GM19025 (cell line): ENCODE measurements around the gene GABBR2.
"Not testable (repeated sequence)": the region's sequence is repeated elsewhere in the genome, so short reads cannot be mapped to it uniquely, and the experiment has no call there.

Source experiments
- ATAC-seq: cut with Tn5 transposase; IDR thresholded peaks from one replicate; pipeline ENCODE4 v1.9.1; 2021; ENCODE audit warnings: mild to moderate bottlenecking, low read depth, moderate library complexity; ENCODE audit not compliant: unreplicated experiment

Gene GABBR2

DNA sequence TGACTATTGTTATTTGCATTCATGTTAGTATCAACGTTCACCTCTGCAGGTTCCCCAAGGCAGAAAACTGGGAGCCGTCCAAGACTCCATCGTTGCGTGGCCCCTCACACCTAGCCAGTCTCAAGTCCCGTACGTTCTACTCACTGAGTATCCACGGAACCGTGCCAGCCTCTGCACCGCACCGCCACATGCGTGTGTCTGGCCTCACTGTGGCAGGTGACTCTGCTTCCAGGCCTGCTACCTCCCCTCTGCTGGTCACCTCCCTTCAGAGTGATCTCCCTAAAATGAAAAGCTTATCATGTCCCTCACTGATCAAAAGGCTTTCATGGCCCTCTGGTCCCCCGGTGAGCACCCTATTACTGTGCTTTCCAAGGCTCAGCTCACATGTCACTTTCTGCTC is 108.1 kb downstream of the GABBR2 start:
- no peak for ATAC-seq

DNA sequence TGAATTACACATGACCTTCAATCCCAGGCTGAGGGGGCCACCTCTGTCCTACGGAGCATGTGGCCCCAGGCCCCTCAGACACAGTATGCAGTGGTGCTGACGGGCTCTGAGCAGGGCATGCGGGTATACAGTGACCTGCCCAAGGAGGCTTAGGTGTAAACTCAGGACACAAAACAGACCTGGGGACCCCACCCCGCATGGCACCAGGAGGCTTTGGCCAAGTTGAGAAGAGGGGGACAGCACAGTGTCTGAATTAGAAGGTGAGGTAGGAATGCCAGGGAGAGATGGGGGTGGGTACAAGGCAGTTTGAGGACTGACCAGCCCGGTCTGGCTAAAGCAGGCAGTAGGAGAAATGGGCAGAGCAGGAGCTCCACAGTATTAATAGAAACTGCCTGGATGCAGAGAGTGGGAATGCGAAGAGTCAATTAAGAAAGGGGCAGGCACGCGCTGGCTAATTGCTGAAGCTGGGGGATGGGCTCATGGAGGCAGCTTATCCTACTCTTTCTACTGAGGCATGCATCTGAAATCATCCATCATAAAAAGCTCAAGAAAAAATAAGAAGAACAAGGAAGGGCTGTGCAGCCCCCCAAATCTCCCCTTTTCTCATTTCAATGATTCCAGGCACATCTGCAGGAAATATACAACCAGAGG is 109.0 kb downstream of the GABBR2 start:
- ATAC-seq, result no peak

DNA sequence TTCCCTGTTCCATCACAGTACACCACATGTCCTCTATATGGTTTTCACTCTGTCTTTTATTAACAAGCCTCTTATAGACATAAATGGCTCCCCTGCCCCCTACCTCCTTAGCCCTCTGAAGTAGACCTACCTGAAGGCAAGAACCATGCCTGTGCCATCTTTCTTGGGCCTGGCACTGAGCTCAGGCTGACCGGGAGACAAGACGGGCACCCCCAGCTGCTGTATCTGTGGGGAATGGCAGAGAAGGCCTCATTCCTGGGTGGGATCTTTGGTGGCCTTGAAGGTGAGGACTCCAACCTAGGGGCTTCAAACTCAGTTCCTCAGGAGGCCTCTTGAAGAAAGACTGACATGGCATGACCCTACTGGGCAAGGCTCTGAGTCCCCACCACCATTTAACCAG is 109.9 kb downstream of the GABBR2 start:
- no peak for ATAC-seq

DNA sequence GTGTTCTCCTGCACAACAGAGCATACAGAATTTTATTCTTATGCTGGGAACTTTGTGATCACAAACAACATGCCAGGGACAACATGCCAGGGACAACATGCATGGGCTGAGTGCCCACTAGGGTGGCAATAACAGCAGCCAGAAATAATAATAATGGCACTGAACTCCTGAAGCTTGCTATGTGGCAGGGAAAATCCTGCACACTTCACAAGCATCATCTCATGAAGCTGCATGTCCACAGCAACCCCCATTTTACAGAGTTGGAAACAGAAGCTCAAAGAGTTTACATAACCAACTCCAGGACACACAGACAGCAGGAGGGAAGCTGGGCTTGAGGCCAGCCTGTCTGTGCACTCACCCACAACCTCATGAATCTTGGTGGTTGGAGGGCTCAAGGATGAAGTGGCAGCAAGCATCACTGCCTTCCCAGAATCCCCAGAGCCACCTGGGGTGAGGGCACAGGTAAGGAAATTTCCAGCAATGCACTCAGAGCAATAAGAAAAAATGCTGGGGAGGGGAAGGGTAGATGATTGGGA is 111.4 kb downstream of the GABBR2 start:
- no peak for ATAC-seq

DNA sequence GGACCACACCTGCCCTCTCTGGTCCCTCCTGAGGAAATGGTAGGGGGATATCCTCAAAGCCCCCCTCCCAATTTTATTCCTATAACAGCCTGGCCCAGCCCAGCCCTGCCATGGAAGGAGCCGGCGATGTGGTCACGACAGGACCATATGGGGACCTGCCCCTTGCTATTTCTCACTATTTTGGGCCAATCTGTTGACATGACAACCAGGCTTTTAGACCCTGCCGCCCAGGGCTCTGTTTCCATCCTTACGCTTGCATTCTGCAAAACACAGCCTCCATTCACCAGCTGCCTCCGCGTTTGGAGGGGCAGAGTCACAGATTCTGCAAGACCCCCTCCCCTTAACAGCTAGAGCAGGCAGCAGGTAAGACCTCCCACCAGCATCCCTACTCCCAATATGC is 112.2 kb downstream of the GABBR2 start:
- no peak for ATAC-seq

DNA sequence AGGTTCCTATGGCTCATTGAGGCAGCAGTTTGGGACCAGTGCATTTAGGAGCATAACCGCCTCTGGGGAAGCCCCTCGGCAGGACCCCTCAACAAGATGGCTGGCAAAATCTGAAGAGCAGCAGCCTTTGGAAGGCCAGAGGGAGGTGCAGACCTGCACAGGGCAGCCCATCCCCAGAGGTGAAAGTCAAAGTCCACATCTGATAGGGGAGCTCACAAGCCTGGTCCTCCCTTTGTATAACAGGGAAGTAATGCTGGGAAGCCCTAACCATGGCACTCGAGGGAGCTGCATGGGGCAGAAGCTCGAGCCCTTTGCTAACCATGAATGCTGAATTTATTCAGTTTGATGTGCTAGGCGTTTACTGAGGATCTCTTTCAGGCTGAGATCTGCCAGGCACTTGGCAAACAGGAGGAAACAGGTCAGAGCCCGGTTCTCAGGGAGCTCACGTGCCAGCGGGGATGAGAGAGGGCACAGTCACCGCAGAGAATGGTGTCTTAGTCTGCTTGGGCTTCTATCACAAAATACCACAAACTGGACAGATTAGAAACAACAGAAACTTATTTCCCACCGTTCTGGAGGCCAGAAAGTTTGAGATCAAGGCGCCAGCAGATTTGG is 114.1 kb downstream of the GABBR2 start:
- no peak for ATAC-seq

DNA sequence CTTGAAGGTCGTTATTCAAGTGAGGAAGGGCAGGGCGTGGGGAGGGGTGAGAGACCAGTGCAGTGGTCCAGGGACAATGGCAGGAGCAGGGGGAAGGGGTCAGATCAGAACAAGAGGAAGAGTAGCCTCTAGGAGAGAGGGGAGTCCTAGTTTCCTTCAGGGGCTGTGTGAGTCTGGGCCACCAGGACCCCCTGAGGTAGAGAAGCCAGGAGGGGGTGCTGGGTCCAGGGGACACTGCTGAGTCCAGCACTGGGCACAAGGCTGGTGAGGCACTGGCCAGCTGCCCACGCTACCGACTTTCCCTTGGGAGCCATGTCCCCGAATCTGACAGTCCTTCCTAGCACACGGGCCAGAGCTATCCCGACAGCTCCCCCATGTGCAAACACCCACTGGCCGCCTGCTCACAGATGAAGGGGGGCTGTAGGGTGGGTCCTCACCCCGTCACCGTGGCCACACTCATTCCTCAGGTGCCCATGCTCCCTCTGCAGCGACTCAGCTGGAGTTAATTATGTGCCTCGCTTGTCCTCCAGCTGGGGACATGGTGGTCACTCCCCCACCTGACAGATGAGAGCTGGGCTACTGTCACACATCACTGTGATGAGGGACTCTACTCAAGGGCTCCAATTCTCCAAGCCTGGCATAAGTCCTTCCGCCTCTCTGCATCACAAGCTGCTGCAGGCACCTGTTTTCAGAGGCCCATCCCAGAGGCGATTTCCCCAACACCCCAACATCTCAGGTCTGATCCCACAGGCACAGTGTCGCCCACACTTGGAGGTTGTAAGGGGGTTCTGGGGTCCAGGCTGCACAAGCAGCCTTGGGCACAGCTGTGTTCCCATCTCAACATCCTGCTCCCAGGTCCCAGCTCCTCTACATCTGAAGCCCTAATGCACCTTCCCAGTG is 115.1 kb downstream of the GABBR2 start:
- ATAC-seq, result no peak

DNA sequence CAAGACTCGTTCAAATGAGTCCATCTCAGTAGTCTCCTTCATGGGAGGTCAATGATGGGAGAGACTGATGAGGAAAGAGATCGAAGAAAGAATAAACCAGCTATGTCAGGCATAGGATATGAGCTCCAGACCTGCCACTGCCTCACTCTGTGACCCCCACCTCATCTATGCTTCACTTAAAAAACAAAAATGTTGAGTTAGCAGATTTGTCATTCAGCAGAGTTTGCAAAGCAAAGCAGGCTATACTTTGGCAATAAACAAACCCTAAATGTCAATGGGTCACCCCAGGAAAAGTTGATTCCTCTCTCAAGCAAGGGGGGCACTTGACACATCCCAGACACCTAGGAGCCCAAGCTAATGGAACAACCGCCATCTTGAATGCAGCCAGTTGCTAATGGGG is 117.0 kb downstream of the GABBR2 start:
- ATAC-seq, result no peak

DNA sequence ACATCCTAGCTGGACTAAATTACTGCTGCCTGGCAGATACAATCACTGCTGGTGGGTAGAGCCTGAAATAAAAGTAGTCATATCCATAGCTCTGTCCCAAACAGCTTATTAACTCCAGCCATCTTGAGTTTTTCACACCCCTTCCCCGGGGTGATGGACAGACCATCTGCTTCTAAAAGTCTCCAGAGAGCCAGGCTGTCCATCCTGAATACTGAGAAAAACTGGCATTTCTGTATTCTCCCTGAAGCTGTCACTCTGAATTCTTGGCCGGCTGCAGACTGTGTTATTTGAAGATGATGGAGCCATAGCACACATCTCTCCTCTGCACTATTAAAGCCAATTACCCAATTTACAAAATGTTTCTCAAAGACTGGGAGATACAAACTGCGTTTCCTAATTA is 118.6 kb downstream of the GABBR2 start:
- no peak for ATAC-seq

DNA sequence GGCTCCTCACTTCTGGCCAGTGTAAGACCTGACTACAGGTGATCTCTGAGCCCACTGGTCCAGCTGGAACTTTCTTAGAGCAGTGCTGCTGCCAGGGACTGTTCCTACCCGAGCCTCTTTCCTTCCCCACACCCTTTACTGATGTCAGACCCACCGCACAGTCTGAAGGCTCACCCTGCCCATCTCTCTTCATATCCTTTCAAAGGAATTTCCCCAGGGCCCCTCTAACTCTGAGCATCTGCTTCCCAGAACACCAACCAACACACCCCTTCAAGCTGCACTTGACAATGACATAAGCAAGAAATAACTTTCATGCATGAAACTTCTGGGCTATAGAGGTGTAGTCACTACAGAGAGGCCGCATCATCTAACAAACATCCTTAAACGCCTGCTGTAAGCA is 119.6 kb downstream of the GABBR2 start:
- no peak for ATAC-seq

DNA sequence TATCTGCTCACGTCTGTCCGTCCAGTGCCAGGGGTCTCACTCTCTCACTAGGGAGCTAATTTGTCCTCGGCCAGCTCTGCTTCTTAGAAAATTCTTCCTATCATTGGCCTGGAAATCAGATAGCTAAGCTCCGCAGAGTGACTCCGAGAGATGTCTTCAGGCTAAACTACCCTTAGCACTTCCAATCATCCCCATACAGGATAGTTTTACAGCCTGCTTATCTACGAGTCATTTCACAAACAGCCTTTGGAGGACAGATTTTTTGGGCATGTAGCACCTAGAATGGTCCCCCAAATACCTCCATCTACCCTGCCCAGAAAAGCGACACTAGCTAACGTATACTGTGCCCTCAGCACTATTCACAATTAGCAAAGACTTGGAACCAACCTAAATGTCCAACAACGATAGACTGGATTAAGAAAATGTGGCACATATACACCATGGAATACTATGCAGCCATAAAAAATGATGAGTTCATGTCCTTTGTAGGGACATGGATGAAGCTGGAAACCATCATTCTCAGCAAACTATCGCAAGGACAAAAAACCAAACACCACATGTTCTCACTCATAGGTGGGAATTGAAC is 123.8 kb downstream of the GABBR2 start:
- not testable (repeated sequence) for ATAC-seq

DNA sequence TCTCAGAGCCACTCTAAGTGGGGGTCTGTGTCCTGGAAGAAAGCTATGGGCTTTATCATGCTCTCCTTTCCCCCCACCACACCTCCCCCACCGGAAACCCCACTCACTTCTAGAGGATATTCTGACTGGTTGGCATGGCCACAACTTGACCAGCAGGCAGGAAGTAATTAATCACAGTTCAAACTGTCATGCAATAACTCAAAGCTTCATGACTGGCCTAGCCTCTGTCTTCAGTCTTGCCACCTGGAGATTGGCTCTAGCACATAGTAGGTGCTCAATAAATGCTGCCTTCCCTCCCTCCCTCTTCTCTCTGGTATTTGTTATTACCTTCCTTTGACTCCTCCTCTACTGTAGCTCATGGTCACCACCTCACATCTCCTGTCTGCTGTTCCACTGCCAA is 124.7 kb downstream of the GABBR2 start:
- ATAC-seq, result no peak

DNA sequence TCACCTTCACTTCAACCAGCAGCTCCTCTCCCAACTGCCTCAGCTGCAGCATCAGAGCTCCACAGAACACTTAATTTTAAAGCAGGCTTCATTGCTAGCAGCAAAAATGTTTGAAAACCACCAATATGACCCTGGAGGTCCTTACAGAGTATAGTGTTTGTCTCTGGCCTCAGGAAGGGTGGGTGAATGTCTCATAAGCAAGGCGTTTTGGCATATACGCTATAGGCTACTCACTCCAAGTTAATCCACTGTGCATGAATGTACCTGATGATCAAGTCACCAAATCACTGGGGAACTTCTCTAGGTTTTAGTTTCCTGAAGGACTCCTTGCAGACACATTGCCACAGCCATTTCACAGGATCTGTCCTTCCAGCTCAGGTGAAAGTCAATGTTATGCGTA is 125.3 kb downstream of the GABBR2 start:
- ATAC-seq, result no peak

DNA sequence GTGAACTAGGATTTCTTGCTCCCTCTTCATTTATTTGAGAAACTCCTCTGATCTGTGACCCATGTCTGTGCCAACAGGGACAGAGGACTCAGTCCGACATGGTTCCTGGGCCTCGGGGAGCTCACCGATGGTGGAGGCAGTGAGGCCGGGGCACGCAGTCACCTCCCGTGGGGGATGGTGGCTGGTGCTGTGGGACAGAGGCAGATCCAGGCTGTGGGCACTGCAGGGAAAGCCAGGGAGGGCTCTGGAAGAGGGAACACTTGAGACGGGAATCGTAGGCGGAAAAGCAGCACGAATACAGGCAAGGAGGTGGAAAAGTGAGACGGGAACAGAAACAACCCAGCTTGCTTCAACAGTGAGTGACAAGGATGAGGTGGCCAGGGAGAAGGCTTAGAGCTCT is 127.8 kb downstream of the GABBR2 start:
- ATAC-seq, result no peak

DNA sequence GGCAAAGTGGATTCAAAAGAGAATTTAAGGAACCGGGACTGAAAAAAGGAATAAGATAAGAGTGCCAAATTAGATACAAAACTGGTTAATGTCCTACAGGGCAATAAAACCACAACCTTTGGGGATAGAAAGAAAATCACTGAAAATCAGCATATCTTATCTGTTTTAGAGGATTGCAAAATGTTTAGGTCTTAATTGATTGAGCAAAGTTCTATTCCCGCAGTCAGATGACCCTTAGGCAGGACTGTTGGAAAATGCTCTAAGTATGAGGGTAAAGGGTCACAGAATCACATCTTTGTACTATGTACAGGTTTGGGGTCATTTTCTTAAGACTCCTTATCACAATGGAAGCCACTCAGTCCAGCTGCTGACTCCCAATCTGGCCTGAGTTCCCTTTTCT is 129.0 kb downstream of the GABBR2 start:
- no peak for ATAC-seq

DNA sequence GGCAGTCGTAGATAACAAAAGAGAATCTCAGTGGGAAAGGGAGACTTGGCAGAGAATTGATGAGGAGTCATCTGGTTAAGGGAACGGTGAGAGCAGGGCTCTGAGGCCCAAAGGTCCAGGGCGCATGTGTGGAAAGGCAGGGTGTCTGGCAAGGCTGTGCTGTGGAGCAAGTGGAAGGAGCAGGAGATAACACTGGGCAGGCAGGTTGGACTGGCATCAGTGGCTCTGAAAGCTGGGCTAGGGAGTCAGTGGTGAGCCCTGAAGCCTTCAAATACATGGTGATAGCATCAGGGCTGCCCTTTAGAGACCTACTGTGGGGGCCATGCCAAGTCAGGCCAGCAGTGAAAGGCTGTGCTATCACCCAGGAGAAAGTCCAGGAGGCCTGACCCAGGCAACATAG is 131.3 kb downstream of the GABBR2 start:
- no peak for ATAC-seq

DNA sequence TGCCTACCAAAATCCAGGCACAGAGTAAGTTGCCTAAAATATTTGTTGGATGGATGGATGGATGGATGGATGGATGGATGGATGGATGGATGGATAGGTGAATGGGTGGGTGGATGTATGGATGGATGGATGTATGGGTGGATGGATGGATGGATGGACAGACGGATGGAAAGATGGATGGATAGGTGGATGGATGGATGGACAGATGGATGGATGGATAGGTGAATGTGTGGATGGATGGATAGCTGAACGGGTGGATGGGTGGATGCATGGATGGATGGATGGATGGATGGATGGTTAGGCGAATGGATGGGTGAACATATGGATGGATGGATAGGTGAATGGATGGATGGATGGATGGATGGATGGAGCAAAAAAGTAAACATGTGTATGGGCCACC is 131.9 kb downstream of the GABBR2 start:
- no peak for ATAC-seq

DNA sequence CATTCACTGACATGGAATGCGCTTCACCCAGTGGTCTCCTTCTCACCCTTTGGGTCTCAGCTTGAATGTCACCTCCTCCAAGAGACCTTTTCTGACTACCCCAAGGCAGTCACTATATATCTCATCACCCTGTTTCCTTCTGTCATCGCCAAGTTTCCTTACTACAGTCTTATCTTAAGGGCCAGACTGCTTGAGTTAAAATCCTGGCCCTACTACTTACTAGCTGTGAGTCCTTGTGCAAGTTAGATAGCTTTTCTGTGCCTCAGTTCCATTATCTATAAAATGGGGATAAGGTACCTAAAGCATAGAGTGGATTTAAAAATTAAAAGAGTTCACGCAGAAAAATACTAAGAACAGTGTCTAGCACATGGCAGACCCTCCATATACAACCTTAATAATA is 132.4 kb downstream of the GABBR2 start:
- ATAC-seq, result no peak

DNA sequence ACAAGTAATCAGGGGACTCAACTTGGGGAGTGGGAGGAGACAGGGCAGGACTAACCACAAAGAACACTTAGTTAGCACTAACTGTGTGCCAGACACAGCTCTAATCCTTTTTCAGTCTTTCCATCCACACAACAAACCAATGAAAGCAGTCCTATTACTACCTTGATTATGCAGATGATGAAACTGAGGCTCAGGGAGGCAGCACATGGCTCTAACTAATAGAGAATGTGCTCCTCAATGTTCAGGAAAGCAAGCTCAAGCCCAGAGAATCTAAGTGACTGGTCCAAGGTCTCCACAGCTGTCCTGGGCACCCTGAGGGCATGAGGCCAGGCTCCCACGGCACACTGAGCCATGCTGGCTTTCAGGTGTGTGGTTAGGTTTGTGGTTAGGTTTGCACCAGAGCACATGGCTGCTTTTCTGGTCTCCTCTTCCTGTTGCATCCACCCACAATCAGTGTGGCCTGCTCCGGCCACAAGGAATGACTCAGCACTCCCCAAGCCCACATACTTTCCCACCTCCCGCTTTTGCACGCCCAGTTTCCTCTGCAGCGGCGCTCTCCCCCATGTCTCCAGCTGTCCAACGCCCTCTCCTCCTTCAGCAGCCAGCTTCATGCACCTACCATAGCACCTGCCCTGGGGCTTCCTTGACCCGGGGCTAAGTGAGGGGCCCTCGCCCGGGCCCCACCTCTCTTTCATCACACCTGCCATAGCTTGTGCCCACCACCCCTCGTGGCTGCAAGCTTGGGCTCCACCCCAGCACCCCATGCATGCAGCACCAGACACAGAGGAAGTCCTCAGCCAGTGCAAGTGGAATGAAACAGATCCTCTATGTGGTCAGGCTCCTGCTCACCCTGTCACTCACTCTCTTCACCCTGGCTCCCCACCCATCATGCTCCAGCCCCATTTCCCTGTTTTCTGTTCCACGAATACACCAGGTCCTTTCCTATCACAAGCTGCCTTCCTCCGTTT is 133.1 kb downstream of the GABBR2 start:
- ATAC-seq, result peak; percentile 68

DNA sequence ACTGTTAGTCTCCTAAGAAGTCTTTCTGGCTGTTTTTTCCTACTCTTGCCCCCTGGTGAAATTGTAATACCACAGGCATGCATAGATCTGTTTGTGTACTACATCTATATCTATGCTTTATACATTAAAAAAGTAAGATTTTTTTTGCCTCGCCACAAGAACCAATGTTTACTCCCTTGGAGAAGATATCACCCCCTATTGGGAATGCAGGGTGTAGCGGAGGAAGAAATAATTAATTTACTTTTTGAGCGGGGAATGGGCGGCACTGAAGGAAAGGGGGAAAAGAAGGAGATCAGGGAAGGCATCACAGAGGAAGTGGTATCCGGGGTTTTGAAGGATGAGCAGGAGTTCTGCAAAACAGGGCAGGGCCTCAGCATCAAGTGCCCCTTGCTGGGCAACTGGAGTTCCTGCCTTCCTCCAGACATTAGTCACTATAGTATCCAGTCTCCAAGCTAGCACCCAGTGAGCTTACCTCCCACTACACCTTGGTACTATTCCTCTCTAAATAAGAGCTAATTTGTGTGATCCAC is 134.9 kb downstream of the GABBR2 start:
- ATAC-seq, result no peak
